22Rv1 (cell line): Measurements from ENCODE around the gene METTL13.

Source experiments
- CTCF ChIP-seq: fragments of 450-650 bp; IDR thresholded peaks from 2 replicates; pipeline ENCODE4 v1.5.1; 2017; ENCODE audit warnings: mild to moderate bottlenecking
- ZFX ChIP-seq: fragments of 450-650 bp; IDR thresholded peaks from 2 replicates; pipeline ENCODE4 v1.6.1; 2017; ENCODE audit warnings: antibody characterized with exemption, borderline replicate concordance

GRCh38 chr1:171796592-171796991 is 15.1 kb downstream of the METTL13 start:
- no peak for TF ChIP-seq CTCF
- TF ChIP-seq ZFX, result no peak
